ENCODE data around the gene KRT4.

- TF ChIP-seq POLR2A (IDR thresholded peaks at IDR 0.05; ENCODE audit: low read depth, low read length) = no peak
- TF ChIP-seq TAF1 (IDR thresholded peaks at IDR 0.05; ENCODE audit: borderline replicate concordance, low read depth, low read length) = no peak
Observed at GRCh38 chr12:52819731-52820510, 6.0 kb upstream of the KRT4 start.

Measured in GM12892 (cell line).